Effector memory CD4-positive, alpha-beta T cell (primary cell): ENCODE results near the gene PDZRN4.
"Not testable (repeated sequence)": the region's sequence is repeated elsewhere in the genome, so short reads cannot be mapped to it uniquely, and the experiment has no call there.

Experiments used
- DNase-seq, 3 donors: peaks; one replicate each; pipeline ENCODE4 v3.0.0-alpha.2; 2020
- H3K27ac ChIP-seq: 2 replicates; pipeline ENCODE4 v1.7.0; 2013; ENCODE audit warnings: mild to moderate bottlenecking, low read length, moderate library complexity; ENCODE audit not compliant: insufficient read depth, poor library complexity, severe bottlenecking
- H3K27me3 ChIP-seq: replicated peaks from 2 replicates; pipeline ENCODE4 v1.7.0; 2013; ENCODE audit warnings: mild to moderate bottlenecking, low read length; ENCODE audit not compliant: insufficient read depth, control insufficient read depth, poor library complexity, severe bottlenecking
- H3K36me3 ChIP-seq: 2 replicates; pipeline ENCODE4 v1.7.0; 2013; ENCODE audit warnings: mild to moderate bottlenecking, low read length, moderate library complexity; ENCODE audit not compliant: control insufficient read depth, insufficient read depth
- H3K4me1 ChIP-seq: 2 replicates; pipeline ENCODE4 v1.7.0; 2013; ENCODE audit warnings: low read length, mild to moderate bottlenecking; ENCODE audit not compliant: control insufficient read depth, insufficient read depth, poor library complexity, severe bottlenecking
- H3K4me3 ChIP-seq: 2 replicates; pipeline ENCODE4 v1.7.0; 2013; ENCODE audit warnings: low read length, low read depth, mild to moderate bottlenecking; ENCODE audit not compliant: insufficient read depth, poor library complexity, severe bottlenecking
- H3K9me3 ChIP-seq: 2 replicates; pipeline ENCODE4 v1.7.0; 2013; ENCODE audit warnings: mild to moderate bottlenecking, low read length, moderate library complexity; ENCODE audit not compliant: control insufficient read depth

PDZRN4 gene

DNA sequence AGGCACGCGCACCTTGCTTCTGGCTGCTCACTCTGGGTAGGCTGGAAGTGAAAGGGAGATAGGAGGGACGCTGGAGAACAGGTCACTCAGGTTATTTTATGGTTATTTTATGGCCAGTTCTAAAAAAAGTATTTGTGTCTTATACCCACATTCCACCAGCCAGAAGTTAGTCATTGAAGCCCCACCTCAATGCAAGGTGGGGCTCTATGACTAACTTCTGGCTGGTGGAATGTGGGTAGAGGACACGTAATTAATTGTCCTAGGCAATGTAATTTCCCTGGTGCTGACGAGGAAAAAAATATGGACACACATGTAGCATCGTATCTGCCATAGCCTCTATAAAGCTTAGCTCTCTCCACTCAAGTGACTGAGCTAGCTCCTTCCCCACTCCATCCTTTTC, 104.9 kb downstream of the PDZRN4 start:
- Histone ChIP-seq H3K27ac (no peak overlapping the region), H3K36me3 (no peaks in the 10 kb centered on the region), H3K4me3 (no peak overlapping the region), H3K27me3 (no peaks in the 10 kb centered on the region), H3K9me3 (no peaks in the 10 kb centered on the region), H3K4me1 (no peaks in the 10 kb centered on the region)
- DNase-seq: no peak

DNA sequence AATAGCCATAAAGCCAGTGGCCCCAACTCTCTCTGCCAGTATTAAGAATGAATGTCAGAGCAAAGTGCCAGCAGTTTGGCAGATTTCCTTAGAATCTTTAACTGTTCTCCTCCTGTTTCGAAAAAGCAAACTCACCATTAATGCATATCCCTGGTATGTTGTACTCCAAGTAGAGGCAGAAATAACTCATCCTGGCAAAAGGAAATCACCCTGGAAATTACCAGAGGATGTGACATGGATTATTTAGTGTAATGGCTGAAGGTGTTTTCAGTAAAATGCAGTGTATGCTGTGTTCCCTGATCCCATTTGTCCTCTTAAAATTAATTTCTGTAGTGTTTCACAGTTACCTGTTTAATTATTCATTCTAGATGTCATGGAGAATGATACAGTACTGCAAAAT, 105.3 kb downstream of the PDZRN4 start:
- Histone ChIP-seq H3K27ac (no peak overlapping the region), H3K4me1 (no peaks in the 10 kb centered on the region), H3K4me3 (no peak overlapping the region), H3K9me3 (no peaks in the 10 kb centered on the region), H3K27me3 (no peaks in the 10 kb centered on the region), H3K36me3 (no peaks in the 10 kb centered on the region)
- DNase-seq: no peak

DNA sequence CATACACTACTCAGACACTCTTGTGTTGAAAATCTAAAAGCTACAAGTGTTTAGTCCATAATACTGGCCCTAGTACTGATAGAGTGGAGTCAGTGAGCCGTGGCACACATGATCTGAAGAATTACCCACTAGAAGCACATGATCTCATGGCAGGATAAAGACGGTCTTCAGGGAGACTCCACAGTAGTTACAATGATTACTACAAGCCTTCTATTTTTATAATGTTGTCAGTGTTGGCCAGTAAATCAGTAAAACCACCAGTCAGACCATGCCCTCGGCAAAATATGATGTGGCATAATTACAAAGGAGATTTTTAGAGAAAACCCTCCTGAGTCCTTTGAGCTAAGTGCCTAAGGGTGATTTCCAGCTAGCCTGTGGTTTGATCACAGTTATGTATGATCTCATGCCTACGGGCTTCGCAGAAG, 114.9 kb downstream of the PDZRN4 start:
- no peaks in the 10 kb centered on the region for H3K36me3 ChIP-seq
- H3K9me3 ChIP-seq: no peaks in the 10 kb centered on the region
- no peak for DNase-seq
- H3K4me1 ChIP-seq: no peaks in the 10 kb centered on the region
- no peak overlapping the region for H3K4me3 ChIP-seq
- H3K27ac ChIP-seq: no peak overlapping the region
- no peaks in the 10 kb centered on the region for H3K27me3 ChIP-seq

DNA sequence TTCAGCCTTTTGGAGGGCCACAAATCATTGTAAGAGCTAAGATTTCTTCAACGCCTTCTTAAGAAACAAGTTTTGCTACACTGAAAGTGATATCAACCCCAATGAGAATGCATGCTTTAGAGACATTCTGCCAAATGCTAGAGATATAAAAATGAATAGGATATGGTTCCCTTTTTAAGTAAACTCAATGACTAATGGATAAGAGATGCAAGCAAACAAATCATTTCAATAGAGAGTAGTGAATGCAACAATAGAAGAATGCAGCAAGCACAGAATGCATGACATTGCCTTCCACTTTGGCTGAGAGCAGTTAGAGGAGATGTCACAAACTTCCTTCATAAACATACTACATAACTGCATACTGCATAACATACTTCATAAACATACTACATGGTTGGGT, 116.4 kb downstream of the PDZRN4 start:
- Histone ChIP-seq H3K27ac (no peak overlapping the region), H3K4me1 (no peaks in the 10 kb centered on the region), H3K4me3 (no peak overlapping the region), H3K9me3 (no peaks in the 10 kb centered on the region), H3K36me3 (no peaks in the 10 kb centered on the region), H3K27me3 (no peaks in the 10 kb centered on the region)
- DNase-seq: no peak

DNA sequence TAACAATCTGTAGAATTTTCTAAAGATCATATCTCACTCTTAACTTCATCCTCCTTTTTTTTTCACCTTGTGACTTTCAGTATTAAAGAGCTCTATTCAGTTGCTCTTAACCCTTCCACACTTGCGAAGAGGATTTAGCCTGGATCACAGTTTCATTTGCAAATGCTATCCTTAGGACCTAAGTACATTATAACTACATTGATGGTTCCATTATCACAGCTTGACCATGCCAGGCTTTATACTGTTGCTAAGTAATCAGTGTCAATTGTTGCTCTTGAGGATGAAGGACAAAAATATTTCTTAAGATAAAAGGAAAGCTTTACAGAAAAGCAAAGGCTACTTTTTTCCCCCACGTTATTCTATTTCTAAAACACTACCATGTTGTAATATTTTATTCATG, 122.2 kb downstream of the PDZRN4 start:
- Histone ChIP-seq H3K27ac (no peak overlapping the region), H3K27me3 (no peaks in the 10 kb centered on the region), H3K4me3 (no peak overlapping the region), H3K36me3 (no peaks in the 10 kb centered on the region), H3K4me1 (no peaks in the 10 kb centered on the region), H3K9me3 (no peaks in the 10 kb centered on the region)
- no peak for DNase-seq

DNA sequence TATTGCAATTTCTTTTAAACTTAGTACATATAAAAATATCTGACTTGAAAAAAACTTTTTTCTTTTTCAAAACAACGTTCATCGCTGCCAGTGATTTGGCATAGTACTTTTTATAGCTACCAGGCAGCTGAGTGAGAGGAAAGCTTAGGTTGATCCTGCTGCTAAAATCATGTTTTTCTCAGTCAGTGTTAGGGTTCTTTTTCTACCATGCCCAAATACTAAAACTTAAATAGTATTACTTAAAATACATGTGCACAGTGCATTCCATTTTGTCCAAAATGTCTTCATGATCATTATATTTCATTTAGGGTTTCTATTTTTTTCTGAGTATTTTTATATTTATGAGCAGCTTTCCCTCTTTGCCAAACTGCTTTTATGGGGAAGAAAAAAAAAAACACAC, 123.8 kb downstream of the PDZRN4 start:
- Histone ChIP-seq H3K4me3 (no peak overlapping the region), H3K9me3 (no peaks in the 10 kb centered on the region), H3K27me3 (no peaks in the 10 kb centered on the region), H3K4me1 (no peaks in the 10 kb centered on the region), H3K27ac (no peak overlapping the region), H3K36me3 (no peaks in the 10 kb centered on the region)
- DNase-seq: no peak

DNA sequence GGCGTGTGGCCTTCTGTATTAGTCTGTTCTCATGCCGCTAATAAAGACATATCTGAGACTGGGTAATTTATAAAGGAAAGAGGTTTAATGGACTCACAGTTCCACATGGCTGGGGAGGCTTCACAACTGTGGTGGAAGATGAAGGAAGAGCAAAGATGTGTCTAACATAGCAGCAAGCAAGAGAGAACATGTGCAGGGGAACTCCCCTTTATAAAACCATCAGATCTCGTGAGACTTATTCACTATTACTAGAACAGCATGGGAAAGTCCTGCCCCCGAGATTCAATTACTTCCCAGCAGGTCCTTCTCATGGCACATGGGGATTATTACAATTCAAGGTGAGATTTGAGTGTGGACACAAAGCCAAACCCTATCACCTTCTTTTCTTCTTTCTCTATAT, 124.3 kb downstream of the PDZRN4 start:
- H3K27ac ChIP-seq, H3K4me1 ChIP-seq, H3K4me3 ChIP-seq, DNase-seq, H3K27me3 ChIP-seq, H3K9me3 ChIP-seq, H3K36me3 ChIP-seq: not testable (repeated sequence)

DNA sequence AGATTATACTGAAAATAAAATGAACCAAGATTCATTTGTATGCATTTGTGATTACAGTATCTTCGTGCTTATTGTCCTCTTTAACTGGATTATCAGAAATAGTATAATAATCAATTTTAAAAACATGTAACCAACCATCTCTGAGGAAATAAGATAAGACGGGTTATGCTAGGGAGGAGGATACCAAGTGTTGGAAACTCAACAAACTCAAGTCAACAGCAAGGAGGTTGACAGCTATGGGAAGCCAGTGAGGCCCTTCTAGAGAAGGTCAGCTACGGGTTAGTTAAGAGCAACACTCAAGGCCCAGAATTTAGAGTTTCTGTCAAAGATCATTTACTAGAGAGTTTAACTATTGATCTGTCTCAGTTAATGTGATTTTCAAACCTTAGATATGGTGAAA, 137.2 kb downstream of the PDZRN4 start:
- Histone ChIP-seq H3K9me3 (no peaks in the 10 kb centered on the region), H3K4me1 (no peaks in the 10 kb centered on the region), H3K4me3 (no peak overlapping the region), H3K27me3 (no peaks in the 10 kb centered on the region), H3K27ac (no peak overlapping the region), H3K36me3 (no peaks in the 10 kb centered on the region)
- no peak for DNase-seq

DNA sequence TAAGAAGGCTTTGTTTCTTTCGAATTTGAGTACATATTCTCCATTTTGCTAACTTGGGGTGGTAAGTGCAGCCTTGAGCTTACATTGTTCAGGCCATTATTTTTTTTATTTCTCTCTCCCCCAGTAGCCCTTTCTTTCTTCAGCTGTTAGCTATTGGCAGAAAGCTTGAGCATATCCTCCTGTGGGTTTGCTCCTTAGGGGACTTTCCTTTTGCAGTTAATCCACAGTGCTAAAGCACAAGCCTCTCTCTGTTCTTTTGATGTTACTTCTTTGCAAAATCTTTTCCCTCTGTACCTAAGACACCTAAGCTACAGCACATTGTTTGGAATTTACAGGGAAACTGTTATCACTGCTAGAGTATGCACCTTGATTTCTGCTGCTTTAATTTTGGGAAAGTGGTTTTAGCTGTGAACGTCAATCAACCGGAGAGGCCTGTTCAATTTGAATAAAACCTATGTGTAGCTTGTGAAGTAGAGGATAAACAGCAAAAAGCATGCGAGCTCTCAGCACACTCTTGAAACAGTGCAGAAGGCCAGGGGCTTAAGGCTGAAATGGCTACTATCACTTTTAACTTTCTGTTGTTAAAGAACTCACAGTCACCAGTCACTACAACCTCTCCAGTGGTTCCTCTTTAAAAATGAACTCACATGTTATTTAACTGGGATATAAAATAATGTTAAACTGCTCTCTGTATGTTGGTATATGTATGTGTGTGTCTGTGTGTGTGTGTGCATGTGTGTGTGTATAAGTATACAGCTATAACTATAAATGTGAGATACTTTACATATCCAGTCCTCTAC, 139.2 kb downstream of the PDZRN4 start:
- DNase-seq: no peak
- Histone ChIP-seq H3K9me3 (no peaks in the 10 kb centered on the region), H3K27me3 (no peaks in the 10 kb centered on the region), H3K27ac (no peak overlapping the region), H3K4me3 (no peak overlapping the region), H3K36me3 (no peaks in the 10 kb centered on the region), H3K4me1 (no peaks in the 10 kb centered on the region)

DNA sequence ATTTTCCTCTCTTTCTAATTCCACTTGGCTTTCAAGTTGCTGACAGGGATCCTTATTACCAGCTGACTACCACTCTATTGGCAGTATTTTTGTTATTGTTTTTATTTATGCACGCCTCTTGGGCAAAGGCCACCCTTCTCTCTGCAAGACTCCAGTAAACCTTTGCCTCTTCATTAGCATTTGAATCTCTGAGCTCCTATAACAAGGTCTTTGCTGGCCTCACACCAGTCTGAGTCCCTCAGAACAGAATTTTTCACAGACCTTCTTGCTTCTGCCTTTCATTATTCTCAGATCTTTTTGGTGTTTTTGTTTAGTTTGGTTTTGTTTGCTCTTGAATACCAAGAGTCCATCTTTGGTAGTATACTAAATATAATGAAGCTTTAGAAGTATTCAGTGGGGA, 145.9 kb downstream of the PDZRN4 start:
- Histone ChIP-seq H3K36me3 (no peaks in the 10 kb centered on the region), H3K9me3 (no peaks in the 10 kb centered on the region), H3K4me1 (no peaks in the 10 kb centered on the region), H3K27me3 (no peaks in the 10 kb centered on the region), H3K4me3 (no peak overlapping the region), H3K27ac (no peak overlapping the region)
- DNase-seq: no peak
